ENCODE data around the gene KLHL3.
A peak's percentile ranks its signal among the peaks of the same experiment; 100 is the strongest.

The KLHL3 gene

DNA sequence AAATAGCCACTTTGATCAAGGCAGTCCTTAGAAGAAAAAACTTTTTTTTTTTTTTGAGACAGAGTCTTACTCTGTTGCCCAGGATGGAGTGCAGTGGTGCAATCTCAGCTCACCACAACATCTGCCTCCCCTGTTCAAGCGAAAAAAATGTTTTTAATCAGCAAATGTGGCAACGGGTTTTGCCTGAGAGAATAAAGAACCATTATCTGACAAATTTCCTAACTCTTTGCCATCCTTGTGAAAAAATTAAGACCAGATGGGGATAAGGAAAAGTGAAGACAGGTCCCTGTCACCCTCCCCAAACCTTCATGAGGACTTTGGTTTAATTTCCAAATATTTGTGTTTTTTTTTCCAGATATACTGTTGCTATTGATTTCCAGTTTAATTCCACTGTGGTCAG is 129.5 kb downstream of the KLHL3 start:
- no peak for DNase-seq

DNA sequence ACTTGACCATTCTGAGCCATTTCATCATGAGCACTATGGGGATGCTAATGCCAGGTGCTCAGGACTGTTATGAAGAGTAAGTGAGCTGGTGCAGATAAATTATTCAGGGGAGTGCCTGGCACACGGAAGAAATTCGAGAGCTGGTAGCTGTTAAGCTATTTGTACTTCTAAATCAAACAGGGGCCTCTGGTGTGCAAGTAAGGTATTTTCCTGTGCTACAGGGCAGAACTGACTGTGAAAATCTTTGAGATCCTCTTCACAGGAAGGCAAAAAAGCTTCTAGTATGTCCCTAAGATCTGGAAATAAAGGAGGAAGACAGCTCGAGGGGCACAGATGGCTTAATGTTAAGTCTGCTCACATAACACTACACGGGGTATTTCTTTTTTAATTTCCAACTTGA is 130.5 kb downstream of the KLHL3 start:
- peak in 1 of 2 experiments; percentile 73 for DNase-seq

DNA sequence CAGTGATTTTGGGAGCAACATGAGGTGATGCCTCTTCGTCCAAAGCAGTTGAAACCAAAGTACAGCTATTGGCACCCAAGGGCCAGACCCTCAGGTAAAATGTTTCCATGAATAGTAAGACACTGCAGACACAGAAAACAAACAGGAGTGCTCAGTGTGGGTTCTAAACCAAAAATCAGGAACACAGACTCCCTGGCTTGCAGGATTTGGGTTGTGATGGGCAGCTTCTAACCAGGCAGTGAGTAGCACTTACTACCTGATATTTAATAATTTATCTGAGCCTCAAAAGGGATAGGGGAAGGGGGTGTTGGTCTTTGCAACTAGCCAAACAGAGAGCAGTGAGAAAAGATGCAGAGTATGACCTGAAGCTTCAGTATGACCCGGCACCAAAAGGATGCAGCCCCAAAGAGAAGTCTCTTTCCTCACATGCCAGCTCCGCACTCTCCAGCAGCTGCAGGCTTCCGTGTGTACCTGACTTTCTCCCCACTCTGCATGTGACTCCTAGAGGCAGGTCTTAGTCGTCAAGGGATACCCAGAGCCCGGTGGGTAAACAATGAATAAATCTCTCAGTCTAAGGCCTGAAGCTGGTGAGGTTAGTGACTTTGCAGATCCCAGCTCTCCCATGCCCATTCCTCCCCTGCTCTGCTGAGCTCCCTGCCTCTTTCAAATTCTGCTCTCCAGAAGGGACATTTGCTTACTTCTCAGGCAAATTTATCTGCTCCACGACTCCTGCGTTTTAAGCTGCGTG is 131.4 kb downstream of the KLHL3 start:
- DNase-seq: peak in 1 of 2 experiments; percentile 8

DNA sequence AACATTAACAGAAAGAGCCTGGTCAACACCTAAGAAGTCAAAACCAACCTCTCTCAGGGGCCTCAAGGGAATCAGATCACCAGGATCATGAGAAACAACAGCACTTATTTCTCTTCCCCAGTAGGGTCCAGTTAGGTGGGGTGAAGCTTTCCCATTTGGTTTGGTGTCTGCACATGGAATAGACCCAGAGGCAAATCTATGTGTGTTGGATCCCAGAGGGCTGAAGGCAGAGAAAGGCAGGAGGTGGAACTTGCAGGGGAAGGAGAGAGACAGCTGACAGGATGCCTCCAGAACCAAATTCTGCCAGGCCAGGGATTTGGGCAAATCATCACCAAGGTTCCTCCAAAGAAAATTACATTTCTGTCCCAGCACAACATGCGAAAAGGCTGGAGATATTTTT is 132.0 kb downstream of the KLHL3 start:
- DNase-seq: no peak

DNA sequence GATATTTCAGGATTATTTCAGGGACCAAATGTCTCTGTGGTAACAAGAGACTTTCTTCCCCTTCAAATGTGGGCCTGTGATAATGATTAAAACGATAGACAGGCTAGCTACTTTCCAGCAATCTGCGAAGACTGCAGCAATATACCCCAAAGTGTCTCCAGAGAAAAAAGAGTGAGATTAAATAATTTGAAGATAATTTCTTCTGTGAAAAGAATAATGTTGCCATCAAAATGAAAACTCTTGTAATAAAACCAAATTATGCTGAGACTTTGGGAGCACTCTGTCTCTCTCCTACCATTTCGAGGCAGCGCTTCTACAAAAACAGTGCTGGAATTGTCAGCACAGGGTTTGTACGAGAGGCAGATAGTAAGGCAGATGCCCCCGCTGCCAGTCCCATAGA is 132.5 kb downstream of the KLHL3 start:
- no peak for DNase-seq

DNA sequence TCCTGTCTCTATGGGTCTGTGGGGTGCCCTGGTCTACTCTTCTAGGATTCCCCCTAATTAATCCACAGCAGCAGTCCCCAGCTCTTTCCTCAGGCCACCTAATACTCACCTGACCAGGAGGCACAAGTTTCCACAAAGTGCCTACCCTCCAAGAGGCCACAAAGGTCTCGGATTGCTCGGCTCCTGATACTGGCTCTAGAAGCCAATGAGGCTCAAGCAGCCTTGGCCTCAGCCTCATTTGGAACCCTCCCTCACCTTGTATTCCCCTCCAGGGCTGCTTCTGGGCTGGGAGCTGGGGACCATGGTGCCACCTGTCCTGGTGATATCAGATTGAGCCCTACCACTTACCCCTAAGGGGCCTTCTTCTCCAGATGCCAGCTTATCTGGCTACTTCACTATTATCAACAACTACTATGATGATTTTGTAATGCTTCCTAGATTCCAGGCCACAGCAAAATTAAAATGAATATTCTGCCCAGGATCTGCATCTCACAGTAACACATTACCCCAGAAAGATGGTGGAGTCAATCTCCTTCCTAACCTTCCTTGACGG is 133.1 kb downstream of the KLHL3 start:
- DNase-seq: no peak

DNA sequence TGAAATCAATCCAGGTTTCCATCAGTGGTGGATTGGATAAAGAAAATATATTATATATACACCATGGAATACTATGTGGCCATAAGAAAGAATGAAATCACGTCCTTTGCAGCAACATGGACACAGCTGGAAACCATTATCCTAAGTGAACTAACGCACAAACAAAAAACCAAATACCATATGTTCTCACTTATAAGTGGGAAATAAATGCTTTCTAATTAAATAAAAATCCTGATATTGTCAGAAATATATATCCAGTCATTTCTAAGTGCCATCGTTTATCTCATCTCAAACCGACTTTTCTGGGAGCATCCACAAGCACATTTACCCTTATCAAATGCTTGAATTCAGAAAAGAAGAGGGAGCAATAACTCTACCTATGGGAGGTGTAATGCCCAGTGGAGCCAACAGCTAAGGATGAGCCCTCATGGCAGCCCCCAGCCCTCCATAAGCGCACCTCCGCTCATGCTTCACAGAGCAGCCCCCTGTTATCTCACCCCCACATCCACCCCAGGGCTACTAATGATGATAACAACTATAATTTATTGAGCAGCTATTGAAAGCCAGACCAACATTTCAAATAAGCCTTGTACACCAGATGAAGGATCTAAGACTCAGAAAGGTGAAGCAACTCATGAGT is 135.0 kb downstream of the KLHL3 start:
- DNase-seq: no peak

DNA sequence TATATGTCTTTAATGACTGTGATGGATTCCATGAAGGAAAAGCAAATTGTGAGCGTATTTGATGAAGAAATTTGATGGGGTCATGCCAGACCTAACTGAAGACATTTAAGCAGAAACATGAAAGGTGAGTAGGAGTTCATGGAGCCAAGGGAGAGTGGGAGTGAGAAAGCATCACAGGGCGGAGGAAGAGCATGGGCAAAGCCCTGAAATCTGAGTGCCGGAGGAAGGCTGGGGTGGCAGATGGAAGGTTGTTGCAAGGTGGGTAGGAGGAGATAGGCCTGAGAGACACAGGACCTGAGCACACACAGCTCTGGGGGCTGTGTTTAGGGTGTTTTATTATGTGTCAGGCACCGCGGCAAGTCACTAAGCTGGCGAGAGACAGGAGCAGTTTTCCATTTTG is 136.4 kb downstream of the KLHL3 start:
- DNase-seq: no peak

DNA sequence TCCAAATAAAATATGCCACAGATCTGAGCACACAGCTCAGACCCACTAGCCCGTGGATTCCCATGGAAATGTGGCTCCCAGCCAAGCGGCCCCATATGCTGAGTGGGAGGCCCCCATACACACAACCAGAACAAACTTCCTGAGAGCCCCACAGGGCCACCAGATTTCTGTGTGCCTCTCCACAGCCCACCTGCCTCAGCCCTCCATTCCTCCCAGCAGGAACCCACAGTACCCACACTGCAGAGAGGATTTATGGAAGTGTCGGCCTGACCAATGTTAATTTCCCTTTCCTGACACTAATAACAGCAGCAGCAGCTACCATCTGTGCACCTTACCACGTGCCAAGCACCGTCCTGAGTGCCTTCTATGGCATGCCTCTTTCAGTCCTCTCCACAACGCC is 137.5 kb downstream of the KLHL3 start:
- peak; percentile 22 to 68 for DNase-seq

DNA sequence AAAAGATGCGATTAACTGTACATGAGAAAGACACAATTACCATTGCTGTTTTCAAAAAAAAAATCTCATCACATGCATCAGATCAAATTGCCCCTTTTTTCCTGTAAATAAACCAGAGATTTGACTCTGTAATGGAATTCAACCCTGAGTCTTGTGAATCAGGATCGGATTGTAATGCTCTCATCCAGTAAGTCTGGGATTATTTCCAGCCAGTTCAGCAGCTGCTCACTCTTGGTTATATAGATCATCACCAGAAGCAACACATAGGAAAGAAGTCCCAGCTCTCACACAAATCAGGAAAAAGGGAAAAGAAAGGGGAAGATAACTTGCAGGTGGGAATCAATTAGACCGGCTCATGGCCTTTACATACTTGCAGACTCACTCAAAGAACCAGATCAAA is 138.9 kb downstream of the KLHL3 start:
- peak in 1 of 2 experiments; percentile 15 for DNase-seq

DNA sequence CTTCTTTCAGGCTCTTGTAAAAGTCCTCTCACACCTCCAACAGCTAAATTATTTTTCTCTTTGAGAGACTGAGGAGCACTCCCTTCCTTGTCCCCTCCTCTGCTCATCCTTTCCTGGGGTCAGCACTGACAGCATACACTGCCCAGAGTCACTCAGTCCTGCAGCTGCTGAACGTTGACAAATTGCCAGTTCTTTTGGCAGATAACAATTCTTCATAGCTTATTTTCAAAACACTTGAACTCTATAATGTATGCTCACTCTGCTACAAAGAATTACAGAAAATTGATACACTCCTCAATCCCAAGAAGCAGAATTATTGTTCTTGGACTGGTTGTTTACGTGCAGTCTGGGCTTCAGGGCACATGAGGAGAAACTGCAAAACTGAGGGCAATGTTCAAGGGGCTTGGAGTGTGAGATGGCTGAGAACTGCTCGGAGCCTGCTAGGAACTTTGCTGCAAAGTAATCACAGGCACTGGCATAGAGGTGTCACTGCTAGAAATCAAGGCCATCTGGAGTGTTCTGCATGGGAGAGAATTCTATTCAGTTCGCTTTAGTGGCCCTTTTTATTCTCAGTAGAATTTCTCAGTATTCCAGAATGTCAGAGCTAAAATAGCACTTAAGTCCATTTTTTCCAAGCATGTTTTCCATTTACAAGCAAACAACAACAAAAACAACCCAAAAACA is 140.4 kb downstream of the KLHL3 start:
- peak in 1 of 2 experiments; percentile 15 for DNase-seq

DNA sequence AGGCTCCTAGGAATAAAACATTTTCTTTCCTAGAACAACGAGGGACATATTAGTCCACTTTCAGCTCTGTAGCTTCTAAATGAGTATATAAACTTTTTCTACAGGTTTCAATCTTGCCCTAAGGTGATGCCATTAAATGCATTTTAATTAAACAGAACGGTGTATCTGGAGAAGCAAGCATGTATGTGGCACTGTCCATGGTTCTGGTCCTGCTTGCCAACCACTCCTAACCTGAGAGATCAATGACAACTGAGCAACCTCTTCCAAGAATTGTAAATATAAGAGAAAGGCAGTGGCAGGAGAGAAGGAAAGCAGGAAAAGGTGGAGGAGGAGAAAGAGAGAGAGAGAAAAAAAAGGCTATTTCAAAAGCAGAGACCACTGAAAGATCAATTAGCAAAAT is 141.2 kb downstream of the KLHL3 start:
- DNase-seq: no peak

DNA sequence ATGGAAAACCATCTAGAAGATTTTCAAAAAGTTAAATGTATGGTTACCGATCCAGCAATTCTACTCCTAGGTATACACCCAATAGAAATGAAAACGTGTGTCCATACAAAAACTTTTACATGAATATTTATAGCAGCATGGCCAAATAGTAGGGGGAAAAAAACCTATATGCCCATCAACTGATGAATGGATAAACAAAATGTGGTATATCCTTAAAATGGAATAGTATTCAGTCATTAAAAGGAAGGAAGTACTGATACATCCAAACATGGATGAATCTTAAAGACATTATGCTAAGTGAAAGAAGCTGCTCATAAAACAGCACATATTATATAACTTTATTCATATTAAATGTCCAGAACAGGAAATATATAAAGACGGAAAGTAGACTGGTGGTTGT is 143.6 kb downstream of the KLHL3 start:
- DNase-seq: no peak

DNA sequence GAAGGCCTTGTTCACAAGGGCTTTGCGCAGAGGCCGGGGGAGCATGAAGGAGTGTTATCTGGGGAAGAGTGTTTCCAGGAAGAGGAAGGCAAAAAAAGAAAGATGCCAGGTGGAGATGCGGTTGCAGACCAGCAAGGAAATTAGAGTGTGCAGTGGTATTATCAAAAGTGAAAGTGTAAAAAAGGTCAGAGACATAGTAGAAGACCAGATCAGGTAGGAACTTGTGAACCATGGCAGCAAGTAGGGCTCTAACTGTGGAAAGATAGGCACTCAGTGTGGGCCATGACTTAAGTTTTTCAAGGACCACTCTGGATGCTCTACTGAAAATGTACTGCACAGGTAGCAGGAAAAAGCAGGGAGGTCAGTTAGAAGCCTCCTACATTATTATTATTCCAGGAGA is 146.7 kb downstream of the KLHL3 start:
- DNase-seq: no peak

DNA sequence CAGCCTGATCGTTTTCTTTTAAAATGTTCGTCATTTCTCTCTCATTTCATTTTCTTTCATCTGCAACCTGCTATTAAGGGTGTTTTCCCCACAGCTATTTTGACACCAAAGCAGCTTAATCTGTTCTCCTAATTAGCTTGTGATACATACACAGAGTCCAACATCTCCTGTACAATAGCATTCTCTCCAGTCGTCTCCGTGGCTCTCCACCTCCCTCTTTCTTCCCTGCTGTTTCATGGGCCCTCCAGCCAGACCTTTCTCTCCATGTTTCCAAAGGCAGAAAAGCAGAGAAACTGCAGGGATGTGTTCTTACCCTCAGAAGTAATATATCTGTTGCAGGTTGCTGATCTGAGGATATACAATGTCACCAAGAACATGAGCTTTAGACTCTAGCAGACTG is 148.0 kb downstream of the KLHL3 start:
- no peak for DNase-seq

DNA sequence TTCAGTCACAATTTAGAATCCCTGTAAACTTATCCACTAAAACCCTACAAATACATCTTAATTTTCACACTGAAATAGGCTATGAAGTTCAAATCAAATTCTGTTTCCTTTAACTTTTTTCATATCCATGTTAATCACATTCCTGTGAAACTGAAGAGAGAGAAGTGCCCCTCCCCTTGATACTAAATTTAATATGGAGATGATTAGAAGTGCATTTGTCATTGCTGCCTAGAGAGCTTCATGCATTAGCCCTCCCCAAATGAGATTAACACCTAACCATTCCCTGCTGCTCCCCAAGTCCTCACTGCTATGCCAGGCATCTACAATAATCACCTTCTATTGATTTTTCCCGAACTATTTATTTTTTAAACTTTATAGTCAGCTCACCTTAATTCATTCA is 151.6 kb downstream of the KLHL3 start:
- no peak for DNase-seq

DNA sequence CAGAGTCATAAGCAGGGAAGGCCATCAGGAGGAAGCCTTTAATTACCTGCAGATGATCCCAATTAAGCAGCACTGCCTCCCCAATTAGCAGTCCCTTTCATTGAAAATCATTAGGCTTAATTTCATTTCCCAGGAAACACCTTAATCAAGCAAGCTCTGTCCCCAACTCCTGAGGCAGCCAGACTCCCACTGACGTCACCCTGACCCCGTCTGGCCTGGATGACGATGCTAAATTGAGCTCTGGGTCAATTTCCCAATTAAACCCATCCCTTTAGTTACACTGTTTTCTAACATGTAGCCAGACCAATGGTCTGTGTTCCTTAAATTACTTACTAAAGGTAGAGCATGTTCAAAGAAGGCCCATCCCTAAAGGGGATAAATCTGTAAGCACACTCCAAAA is 152.8 kb downstream of the KLHL3 start:
- DNase-seq: no peak

DNA sequence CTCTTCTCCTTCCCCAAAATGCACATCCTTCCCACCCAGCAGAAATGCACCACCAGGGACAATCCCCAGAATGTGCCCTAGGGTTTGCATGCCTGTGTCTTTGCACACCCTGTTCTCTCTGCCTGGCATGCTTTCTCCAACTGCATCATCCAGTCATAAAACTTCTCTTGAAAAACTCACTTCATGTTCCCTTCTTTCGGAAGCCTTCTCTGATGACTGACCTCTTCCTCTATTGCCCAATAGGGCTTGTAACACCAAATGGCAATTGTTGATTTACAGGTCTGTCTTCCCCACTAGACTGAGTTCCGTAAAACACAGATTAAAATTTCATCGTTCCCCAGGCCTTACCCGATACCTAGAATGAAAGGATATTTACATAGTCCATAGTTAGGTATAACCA is 153.7 kb downstream of the KLHL3 start:
- DNase-seq: no peak

DNA sequence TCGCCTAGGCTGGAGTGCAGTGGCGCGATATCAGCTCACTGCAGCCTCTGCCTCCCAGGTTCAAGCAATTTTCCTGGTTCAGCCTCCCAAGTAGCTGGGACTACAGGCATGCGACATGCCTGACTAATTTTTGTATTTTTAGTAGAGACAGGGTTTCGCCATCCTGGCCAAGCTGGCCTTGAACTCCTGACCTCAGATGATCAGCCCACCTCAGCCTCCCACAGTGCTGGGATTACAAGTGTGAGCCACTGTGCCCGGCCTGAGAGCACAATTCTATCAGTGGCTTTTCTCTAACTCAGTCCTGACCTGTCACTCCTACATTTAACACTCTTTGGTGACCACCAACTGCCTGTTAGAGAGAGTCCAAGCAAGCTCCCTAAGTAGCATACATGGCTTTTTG is 154.1 kb downstream of the KLHL3 start:
- no peak for DNase-seq

DNA sequence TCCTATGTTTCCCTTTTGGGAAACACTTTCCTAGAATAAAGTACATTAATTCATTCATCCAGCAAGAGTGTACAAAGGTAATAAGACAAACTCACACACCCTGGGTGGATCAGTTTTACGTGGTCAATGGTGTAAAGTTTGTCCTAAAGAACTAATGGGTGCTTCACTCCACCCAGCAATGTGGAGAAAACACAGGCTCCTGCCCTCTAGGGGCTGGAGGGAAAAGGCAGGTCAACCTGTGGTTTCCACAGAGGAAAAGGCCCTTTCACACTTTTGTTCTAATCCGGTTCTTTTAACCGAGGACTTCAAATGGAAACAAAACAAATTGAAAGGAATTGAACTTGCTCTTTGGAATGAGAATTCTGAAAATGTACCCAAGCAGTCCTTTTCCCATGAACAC is 155.9 kb downstream of the KLHL3 start:
- no peak for DNase-seq

DNA sequence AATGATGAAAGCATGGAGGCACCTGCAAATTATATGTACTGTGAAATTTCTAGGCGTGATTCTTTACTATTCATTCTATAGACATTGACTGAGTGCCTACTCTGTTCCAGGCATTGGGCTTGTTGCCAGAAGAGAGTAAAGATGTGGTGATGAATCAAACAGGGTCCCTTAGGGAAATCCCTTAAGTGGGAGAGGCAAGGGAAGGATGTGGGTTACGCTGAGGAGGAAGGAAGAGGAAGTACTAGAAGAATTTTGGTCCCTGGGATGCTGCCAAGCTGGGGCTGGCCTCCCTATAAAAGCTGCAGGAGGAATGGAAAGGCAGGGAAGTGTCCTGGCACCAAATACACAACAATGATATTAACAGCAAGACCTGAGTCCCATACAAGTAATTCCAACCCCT is 160.0 kb downstream of the KLHL3 start:
- no peak for DNase-seq

DNA sequence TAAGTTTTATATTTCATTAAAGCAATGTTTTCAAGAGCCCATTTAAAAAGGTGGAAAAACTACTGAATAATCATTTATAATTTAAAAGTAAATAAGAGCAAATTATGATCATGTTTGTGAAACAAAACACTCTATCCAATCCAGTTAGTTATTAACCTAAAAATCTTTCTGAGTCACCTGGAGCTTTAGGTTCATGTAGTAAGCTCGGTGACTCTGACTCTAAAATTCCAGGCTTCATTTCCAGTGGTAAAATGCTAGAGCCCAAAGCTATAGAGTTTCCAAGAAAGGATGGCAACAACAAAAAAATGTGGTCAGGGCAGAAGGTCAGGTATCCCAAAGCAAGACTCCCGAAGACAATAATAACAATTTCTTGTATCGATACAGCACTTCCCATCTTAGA is 160.7 kb downstream of the KLHL3 start:
- DNase-seq: no peak

DNA sequence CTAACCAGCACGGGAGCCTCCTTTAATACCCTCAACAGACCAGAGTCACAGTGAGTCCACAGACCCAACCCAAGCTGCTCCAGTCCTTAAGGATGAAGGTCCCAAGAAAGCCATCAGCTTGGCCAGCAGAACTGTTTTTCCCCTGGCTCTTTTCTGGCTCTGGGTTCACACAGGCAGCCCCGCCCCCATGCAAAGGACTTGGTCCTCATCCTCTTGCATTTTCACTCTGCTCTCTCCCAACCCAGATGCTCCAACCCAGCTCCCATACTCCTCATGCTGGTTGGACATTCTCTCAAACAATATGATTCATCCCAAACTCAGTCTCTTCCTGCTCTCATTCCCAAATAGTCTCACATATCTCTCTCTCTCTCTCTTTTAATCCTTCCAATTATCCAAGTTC is 162.5 kb downstream of the KLHL3 start:
- no peak for DNase-seq

Data from NCI-H524 (cell line).